Stomach (tissue), 9 donors: ENCODE data around the gene ACOT13. TPM values are rescaled to one million over a fixed set of nuclear protein-coding genes. Genes with fewer than 3 reads are reported as not detected.

Experiments used
- DNase-seq, 2 donors: peaks; one replicate each; pipeline versions ENCODE4 v3.0.0 to v3.0.0-alpha.2; 2013 to 2019
- H3K27ac ChIP-seq, 5 donors: fragments of 200-600 bp in 4 of 5; sonication (generic) in 4 of 5; one replicate each; pipeline ENCODE4 v1.5.1; 2013 to 2019; ENCODE audit warnings: mild to moderate bottlenecking in 1 of 5, moderate library complexity in 1 of 5
- H3K27me3 ChIP-seq, 3 donors: fragments of 200-600 bp; sonication (generic); one replicate each; pipeline ENCODE4 v1.5.1; 2017 to 2019; ENCODE audit warnings: mixed run types in 1 of 3
- H3K36me3 ChIP-seq, 4 donors: fragments of 200-600 bp; sonication (generic); 1 replicate in 3 of 4; 2 replicates in 1 of 4; pipeline ENCODE4 v1.5.1; 2016 to 2019
- H3K4me1 ChIP-seq, 4 donors: fragments of 200-600 bp; sonication (generic); one replicate each; pipeline ENCODE4 v1.5.1; 2016 to 2019
- H3K4me3 ChIP-seq, 4 donors: fragments of 200-600 bp; sonication (generic) in 3 of 4; one replicate each; pipeline ENCODE4 v1.5.1; 2016 to 2019; ENCODE audit warnings: mild to moderate bottlenecking in 1 of 4
- H3K9me3 ChIP-seq, 4 donors: fragments of 200-600 bp; sonication (generic); one replicate each; pipeline ENCODE4 v1.5.1; 2016 to 2019
- CTCF ChIP-seq, 7 experiments: fragments of 450-650 bp in 4 of 7; fragments of 200-600 bp in 3 of 7; sonication (generic) in 3 of 7; IDR thresholded peaks; one replicate each; pipeline ENCODE4 v1.5.1; 2016 to 2019; ENCODE audit warnings: antibody characterized with exemption in 7 of 7, control low read depth in 2 of 7, mild to moderate bottlenecking in 1 of 7
- EP300 ChIP-seq: sonication (generic); formaldehyde crosslinking; IDR thresholded peaks from one replicate; pipeline ENCODE4 v1.6.1; 2017; ENCODE audit warnings: antibody characterized with exemption
- POLR2A ChIP-seq, 4 donors: fragments of 450-650 bp; IDR thresholded peaks; one replicate each; pipeline ENCODE4 v1.6.1; 2016; ENCODE audit warnings: antibody characterized with exemption in 4 of 4, control low read depth in 2 of 4, mild to moderate bottlenecking in 1 of 4, moderate library complexity in 1 of 4
- POLR2AphosphoS5 ChIP-seq, 3 donors: sonication (generic); formaldehyde crosslinking; IDR thresholded peaks; one replicate each; pipeline ENCODE4 v1.6.1; 2016; ENCODE audit warnings: antibody characterized with exemption in 3 of 3
- whole genome bisulfite sequencing, 5 donors: extraction: QIAGEN DNeasy Blood & Tissue Kit in 3 of 5; methylation state at CpG; one replicate each; pipeline versions ENCODE4 v1.1.5 to v1.1.7; 2013 to 2018; 5-methylcytosine and 5-hydroxymethylcytosine counted together
- intact Hi-C: fragments of 100-400 bp; cut with DNase I; formaldehyde crosslinking; loops from one replicate; pipeline ENCODE4 v1.15.1; 2023; ENCODE audit warnings: low total_unique reads
- polyA plus RNA-seq, 3 donors: library from polyadenylated mRNA; stranded (reverse); fragments of 200-250 nt; gene quantifications; one replicate each; pipeline ENCODE4 v1.2.3, GENCODE V29; 2013
- total RNA-seq, 5 donors: library from RNA; depleted of rRNA; stranded (reverse); fragments of >200 nt; gene quantifications; one replicate each; pipeline versions ENCODE4 v1.1.0 to v1.2.3, GENCODE V29; 2014 to 2016
- donor health status: healthy with polysubstance abuse.
- donor health status: Bipolar disorder and iron deficiency.
- donor health status: healthy.

ACOT13 gene
- total and polyA plus RNA-seq, 8 donors, result 2.9 to 22.1 (median 9.2) TPM

DNA sequence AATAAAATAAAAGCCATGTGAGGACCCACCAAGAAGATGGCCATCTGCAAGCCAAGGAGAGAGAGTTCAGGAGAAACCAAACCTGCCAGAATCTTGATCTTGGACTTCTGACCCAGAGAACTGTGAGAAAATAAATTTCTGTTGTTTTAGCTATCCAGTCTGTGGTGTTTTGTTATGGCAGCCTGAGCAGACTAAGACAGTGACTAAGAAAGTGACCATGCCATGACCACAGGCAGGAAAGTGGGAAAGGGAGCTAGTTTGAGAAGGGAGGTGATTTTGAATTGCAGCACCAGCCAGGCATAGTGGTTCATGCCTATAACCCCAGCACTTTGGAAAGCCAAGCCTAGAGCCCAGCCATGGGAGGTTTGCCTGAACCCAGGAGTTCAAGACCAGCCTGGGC lies 74.0 kb downstream of the ACOT13 start:
- intact Hi-C loops, result no loop called here
- Histone ChIP-seq H3K27me3 (no peaks in the 10 kb centered on the region), H3K36me3 (no peaks in the 10 kb centered on the region), H3K4me1 (peaks cover 0 to 27% (median 5%) of the 10 kb centered on the region in 4 donors), H3K27ac (no peak overlapping the region), H3K9me3 (no peaks in the 10 kb centered on the region), H3K4me3 (no peak overlapping the region)
- TF ChIP-seq POLR2A (IDR thresholded peaks at IDR 0.05) (no peak), POLR2AphosphoS5 (IDR thresholded peaks at IDR 0.05) (no peak), CTCF (IDR thresholded peaks at IDR 0.05) (no peak), EP300 (no peak)
- no peak for DNase-seq

DNA sequence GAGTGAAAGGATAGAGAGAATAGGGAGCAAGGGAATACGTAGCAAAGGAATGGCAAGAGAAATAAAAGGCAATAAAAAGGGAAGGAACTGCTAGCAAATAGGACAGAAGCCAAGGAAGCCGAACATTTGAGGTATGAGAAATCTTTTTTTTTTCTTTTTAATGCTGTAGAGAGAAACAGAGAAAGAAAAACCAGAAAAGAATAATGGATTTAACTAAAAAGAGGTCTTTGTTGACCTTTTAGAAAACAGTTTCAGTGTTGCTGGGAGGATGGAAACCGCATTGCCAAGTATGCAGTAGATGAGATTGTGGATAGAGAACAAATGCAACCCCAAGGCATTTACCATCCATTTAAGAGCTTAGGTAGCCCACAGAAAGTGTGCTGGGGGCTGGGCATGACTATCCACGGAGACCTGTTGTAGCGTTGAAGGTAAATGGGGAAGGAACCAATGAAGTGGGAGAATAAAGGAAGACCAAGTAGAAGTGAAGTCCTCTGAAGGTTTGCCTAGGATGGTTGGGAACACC lies 75.4 kb downstream of the ACOT13 start:
- Histone ChIP-seq H3K27ac (peak overlapping the region in 4 of 5 donors; percentile 50 to 80 (median 65)), H3K27me3 (no peaks in the 10 kb centered on the region), H3K36me3 (no peaks in the 10 kb centered on the region), H3K4me1 (peaks cover 0 to 27% (median 5%) of the 10 kb centered on the region in 4 donors), H3K4me3 (no peak overlapping the region), H3K9me3 (no peaks in the 10 kb centered on the region)
- no peak for DNase-seq
- WGBS, 5 donors, result 88 to 92% (median 89%) methylated on average over 5 of the region's 5 CpGs
- no peak for TF ChIP-seq POLR2AphosphoS5 (IDR thresholded peaks at IDR 0.05)
- no peak for TF ChIP-seq CTCF (IDR thresholded peaks at IDR 0.05)
- no peak for TF ChIP-seq POLR2A (IDR thresholded peaks at IDR 0.05)
- TF ChIP-seq EP300, result no peak
- intact Hi-C loops, result no loop called here

DNA sequence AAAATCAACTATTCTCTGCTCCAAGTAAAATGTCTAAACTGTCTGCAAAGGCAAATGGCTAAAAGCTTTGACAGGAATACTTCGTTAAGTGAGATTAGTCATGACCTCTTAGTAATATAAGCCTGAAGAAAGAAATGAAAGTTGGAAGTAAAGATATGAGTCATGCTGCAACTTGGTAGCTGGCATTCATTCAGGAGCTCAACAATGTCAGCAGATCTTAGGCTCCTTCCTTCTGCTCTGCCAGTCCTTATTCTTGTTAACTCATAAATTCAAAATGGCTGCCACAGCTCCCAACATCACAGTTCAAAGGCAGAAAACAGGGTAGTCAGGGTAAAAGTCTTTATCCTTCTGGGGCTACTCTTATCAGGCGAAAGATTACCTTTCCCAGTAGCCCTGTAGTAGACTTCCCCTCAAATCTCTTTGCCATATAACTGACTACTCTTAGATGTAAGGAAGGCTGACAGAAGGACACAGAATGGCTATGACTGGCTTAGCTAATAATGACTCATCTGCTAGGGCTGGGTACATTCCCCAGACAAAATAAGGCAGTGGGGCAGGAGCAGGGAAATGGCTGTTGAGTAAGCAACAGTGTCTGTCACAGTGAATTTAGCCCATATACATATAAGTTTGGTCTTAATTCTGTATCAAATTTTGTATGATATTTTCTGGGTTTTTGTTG lies 76.5 kb downstream of the ACOT13 start:
- H3K27ac ChIP-seq, result peak overlapping the region; percentile 42 to 80 (median 53)
- TF ChIP-seq POLR2AphosphoS5 (IDR thresholded peaks at IDR 0.05) (peak in 1 of 3 donors; percentile 74), CTCF (IDR thresholded peaks at IDR 0.05) (no peak), POLR2A (IDR thresholded peaks at IDR 0.05) (no peak), EP300 (no peak)
- peak; percentile 46 to 55 for DNase-seq
- no peaks in the 10 kb centered on the region for H3K9me3 ChIP-seq
- no peaks in the 10 kb centered on the region for H3K27me3 ChIP-seq
- WGBS, 5 donors, result 17 to 45% (median 41%) methylated on average over 2 of the region's 2 CpGs
- no peaks in the 10 kb centered on the region for H3K36me3 ChIP-seq
- H3K4me3 ChIP-seq, result no peak overlapping the region
- intact Hi-C loops, result no loop called here
- peaks cover 0 to 26% (median 4%) of the 10 kb centered on the region in 4 donors for H3K4me1 ChIP-seq

- Histone ChIP-seq H3K9me3 (no peaks in the 10 kb centered on the region), H3K27me3 (no peaks in the 10 kb centered on the region), H3K4me3 (no peak overlapping the region), H3K4me1 (peaks cover 0 to 21% (median 2%) of the 10 kb centered on the region in 4 donors), H3K27ac (peak overlapping the region in 4 of 5 donors; percentile 50 to 80 (median 65)), H3K36me3 (no peaks in the 10 kb centered on the region)
- no peak for TF ChIP-seq CTCF (IDR thresholded peaks at IDR 0.05)
- TF ChIP-seq EP300, result no peak
- no peak for TF ChIP-seq POLR2AphosphoS5 (IDR thresholded peaks at IDR 0.05)
- no peak for TF ChIP-seq POLR2A (IDR thresholded peaks at IDR 0.05)
- intact Hi-C loops, result no loop called here
- whole genome bisulfite sequencing, 5 donors, result 74 to 97% (median 90%) methylated on average over 3 of the region's 3 CpGs
- DNase-seq, result no peak
These were observed 77.1 kb downstream of the ACOT13 start for GRCh38 chr6:24743944-24744335.
